Stimulated activated CD8-positive, alpha-beta memory T cell treated with anti-CD3 and anti-CD28 coated beads, Interleukin-12 subunit alpha, Interleukin-12 subunit beta, amount 100 ng/mL, for 1 hour (primary cell): ENCODE results near the gene MYLK.

ENCODE experiments used
- DNase-seq: peaks from one replicate; pipeline ENCODE4 v3.0.0-alpha.2; 2020; ENCODE audit warnings: low read depth

MYLK gene

DNA sequence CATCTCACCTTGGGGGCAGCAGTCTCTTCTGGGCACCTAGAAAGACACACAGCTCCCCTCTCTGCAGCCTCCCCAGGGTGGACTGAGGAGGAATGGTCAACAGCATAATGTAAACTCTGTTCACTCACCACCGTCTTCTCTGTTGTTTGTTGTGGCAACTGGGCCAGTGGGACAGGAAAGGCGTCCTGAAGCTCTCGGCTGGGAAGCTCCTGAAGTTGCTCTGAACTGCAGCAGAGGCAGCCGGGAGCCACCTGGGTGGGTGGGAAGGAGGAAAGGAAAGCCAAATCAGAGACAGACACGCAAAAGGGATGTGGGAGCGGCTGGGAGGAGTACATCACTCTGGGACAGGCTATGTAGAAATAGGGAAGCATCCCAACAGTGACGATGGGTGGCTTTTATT lies 52.7 kb downstream of the MYLK start:
- DNase-seq: no peak

- no peak for DNase-seq
Observed at GRCh38 chr3:123821920-123822319, 62.2 kb downstream of the MYLK start.

DNA sequence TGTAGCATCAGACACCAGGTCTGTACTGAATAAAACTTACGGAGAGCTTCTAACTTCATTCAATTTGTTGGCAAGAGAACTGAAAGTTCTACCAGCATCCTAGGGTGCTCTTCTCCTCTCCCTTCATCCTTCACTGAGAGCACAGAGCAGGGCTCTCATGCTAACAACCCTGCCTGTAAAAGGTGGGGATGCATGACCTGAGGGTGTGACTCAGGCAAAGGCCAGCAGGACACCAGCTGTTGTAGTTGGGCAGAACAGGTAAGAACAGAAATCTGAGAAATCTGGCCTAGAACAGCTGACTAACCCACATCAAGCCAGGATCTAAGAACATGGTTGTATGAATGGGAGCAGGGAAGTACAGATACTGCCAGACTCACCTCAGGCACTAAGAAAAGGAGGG lies 64.2 kb downstream of the MYLK start:
- no peak for DNase-seq

- no peak for DNase-seq
Observed at GRCh38 chr3:123818921-123819429, 65.2 kb downstream of the MYLK start.

GRCh38 chr3:123818324-123818920 lies 65.7 kb downstream of the MYLK start:
- DNase-seq: no peak

GRCh38 chr3:123817413-123817812 lies 66.7 kb downstream of the MYLK start:
- no peak for DNase-seq

DNA sequence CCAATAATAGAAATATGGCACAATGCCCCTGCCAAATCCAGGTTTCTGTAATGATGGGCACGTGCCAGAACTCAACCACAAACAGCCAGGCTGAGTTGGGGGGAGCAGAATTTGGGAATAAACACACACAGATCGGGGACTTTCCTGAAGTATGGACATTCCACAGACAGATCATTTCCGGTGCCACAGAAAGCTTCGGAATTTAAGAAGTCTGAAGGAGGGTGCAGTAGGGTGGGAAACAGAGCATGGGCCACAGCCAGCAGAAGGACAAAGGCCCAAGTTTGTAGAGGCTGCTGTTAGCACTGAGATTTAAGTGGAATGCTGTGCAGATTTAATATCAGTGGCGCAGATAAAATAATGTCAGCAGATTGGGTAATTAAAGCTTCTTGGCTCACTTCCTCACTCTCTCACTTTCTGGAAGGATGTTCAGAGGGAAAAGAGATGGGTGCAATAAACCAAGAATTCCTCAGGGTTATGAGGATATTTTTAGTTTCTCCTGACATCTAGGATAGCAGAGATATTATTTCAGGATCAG lies 67.4 kb downstream of the MYLK start:
- DNase-seq: no peak

- no peak for DNase-seq
Observed at GRCh38 chr3:123815981-123816380, 68.2 kb downstream of the MYLK start.

- no peak for DNase-seq
Observed at GRCh38 chr3:123813876-123814275, 70.3 kb downstream of the MYLK start.

DNA sequence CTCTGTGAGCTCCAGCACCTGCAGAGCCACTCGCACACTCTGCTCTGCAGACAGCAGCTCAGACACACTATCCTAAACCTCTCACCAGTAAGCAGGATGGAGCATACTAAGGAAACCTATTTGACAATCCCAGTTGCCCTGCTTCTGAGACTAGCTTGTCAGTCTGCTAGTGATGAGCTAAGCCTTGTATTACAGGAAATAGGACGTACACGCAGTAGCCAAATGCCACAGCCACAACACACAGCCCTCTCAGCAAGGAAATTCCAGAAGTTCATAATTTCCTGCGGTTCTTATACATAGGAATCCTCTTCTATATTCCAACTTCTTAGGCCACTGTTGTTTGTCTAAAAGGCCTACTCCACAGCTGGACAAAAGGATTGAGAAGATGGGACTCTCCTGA lies 74.5 kb downstream of the MYLK start:
- no peak for DNase-seq

- no peak for DNase-seq
Observed at GRCh38 chr3:123808812-123809211, 75.3 kb downstream of the MYLK start.

GRCh38 chr3:123807820-123808219 lies 76.3 kb downstream of the MYLK start:
- DNase-seq: no peak

GRCh38 chr3:123805504-123805903 lies 78.6 kb downstream of the MYLK start:
- no peak for DNase-seq

GRCh38 chr3:123805101-123805500 lies 79.0 kb downstream of the MYLK start:
- DNase-seq: no peak

DNA sequence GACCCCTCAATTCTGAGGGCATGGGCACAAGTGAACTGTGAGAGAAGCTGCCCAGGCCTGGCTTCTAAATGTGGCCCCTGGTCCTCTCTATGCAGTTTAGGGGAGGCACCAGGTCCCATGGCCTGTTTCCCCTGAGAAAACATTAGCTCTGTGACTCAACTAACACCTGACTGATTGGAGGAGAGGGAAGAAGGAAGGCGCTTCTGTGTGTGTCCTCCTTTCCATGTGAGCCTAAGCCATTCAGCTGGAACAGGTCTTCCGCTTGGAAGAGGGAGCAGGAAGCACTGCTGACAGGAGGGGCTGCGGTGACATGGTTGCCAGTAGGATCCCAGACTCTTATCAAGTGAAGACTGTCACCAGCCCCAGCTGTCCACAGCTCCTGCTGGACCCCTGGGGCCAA lies 79.5 kb downstream of the MYLK start:
- no peak for DNase-seq

- DNase-seq: no peak
Observed at GRCh38 chr3:123803521-123803920, 80.6 kb downstream of the MYLK start.

DNA sequence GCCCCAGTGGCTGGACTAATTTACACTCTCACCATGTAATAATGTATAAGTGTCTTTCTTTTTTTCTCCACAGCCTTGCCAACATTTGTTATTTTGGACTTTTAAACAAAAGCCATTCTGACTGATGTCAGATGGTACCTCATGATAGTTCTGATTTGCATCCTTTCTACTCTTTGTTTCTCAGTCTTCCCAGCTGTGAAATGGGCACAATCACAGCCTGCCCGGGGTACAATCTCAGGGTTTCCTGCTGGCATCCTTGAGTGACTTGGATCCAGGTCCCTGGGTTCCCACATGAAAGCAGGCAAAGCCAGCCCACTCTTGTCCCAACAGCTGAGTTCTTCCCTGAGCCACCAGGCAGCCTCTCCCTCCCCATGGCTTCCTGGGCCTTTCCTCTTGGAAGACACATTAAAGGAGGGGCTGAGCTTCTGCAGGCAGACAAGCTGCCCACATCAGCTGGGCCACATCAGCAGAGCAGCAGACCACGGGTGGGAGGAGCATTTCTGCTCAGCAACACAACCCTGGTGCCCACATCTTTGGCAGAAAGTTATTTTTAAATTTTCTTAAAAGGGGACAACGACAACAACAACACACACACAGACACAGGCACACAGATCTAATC lies 82.0 kb downstream of the MYLK start:
- no peak for DNase-seq

- no peak for DNase-seq
Observed at GRCh38 chr3:123801474-123801873, 82.7 kb downstream of the MYLK start.

DNA sequence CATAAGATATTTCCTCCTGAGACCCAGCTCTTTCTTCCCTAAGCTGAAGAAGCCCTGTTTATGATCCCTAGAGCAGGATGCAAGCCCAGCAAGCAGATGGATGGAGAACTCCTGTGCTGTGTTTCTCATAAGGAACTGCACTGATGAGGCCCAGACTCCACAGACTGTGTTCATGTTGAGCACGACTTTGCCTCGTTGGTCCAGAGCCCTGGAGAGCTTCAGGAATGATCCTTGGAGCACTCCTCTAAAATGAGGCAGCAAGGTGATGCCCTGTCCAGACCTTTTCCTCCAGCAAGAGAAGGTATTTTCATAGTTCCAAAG lies 83.8 kb downstream of the MYLK start:
- no peak for DNase-seq

GRCh38 chr3:123799544-123800361 lies 84.4 kb downstream of the MYLK start:
- no peak for DNase-seq

- no peak for DNase-seq
Observed at GRCh38 chr3:123798550-123798949, 85.6 kb downstream of the MYLK start.

DNA sequence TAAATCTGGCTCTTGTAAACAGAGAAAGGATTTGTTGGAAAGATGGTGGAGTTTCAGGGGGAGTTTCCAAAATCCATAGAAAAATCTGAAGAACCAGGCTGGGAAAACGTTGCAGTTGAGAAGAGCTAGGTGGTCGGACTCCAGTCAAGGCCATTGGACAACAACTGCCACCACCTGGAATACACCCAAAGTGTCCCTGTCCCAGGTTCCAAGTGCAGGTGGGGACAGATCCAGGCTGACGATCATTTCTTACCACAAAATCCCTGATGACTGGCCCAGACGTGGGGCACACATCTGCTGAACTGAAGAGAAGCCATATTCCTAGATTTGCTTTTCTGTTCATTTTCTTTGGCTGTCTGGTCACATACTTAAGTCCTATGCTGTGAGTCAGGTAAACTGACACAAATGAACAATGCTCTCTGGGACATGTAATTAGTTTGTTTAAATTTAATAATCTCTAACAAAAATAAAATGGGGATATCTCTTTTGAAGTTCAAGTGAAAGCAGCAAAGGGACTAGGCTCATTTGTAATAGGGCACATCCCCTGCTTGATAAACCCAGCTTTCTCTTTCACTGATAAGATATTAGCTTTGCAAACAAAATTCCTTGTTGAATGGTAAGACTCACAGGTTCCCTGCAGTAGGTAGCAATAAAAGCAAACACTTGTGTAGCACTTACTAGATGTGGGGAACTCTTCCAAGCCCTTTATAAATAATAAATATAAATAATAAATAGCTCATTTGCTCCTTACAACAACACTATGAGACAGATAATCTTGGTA lies 88.5 kb downstream of the MYLK start:
- DNase-seq: no peak
